HG03045 (cell line): ENCODE measurements around the gene ZNF76.
"Not testable (repeated sequence)": the region's sequence is repeated elsewhere in the genome, so short reads cannot be mapped to it uniquely, and the experiment has no call there.

ENCODE experiments used
- ATAC-seq: cut with Tn5 transposase; IDR thresholded peaks from one replicate; pipeline ENCODE4 v1.9.1; 2021; ENCODE audit warnings: mild to moderate bottlenecking, moderate library complexity; ENCODE audit not compliant: unreplicated experiment

Gene ZNF76

GRCh38 chr6:35327349-35328027, 68.0 kb downstream of the ZNF76 start:
- ATAC-seq, result no peak

GRCh38 chr6:35328108-35328723, 68.7 kb downstream of the ZNF76 start:
- no peak for ATAC-seq

GRCh38 chr6:35328965-35329364, 69.4 kb downstream of the ZNF76 start:
- not testable (repeated sequence) for ATAC-seq

GRCh38 chr6:35330541-35331119, 71.1 kb downstream of the ZNF76 start:
- no peak for ATAC-seq

GRCh38 chr6:35332074-35332887, 72.7 kb downstream of the ZNF76 start:
- ATAC-seq, result not testable (repeated sequence)

- ATAC-seq, result no peak
Measured at GRCh38 chr6:35341557-35341956, 82.0 kb downstream of the ZNF76 start.

- peak; percentile 97 for ATAC-seq
Measured at GRCh38 chr6:35342258-35343091, 82.9 kb downstream of the ZNF76 start, which contains the start of gene PPARD. TSS of gene PPARD (plus strand) at chr6:35342558. CDS start at chr6:35411088, 68,530 bp downstream.

- ATAC-seq, result no peak
Measured at GRCh38 chr6:35343092-35343834, 83.7 kb downstream of the ZNF76 start.

GRCh38 chr6:35343835-35344550, 84.5 kb downstream of the ZNF76 start:
- ATAC-seq, result no peak
